ENCODE measurements around the gene ALDH16A1.

Gene ALDH16A1

GRCh38 chr19:49490287-49491029, 37.4 kb downstream of the ALDH16A1 start:
- DNase-seq = no peak

- DNase-seq = no peak
These were observed 38.2 kb downstream of the ALDH16A1 start for GRCh38 chr19:49491030-49491803.

- DNase-seq = no peak
These were observed 39.0 kb downstream of the ALDH16A1 start for GRCh38 chr19:49491804-49492572.

- DNase-seq = no peak
These were observed 39.8 kb downstream of the ALDH16A1 start for GRCh38 chr19:49492573-49493405.

GRCh38 chr19:49496574-49497008, 43.6 kb downstream of the ALDH16A1 start:
- no peak for DNase-seq

- peak; percentile 57 for DNase-seq
These were observed 44.2 kb downstream of the ALDH16A1 start for GRCh38 chr19:49497047-49497788.

GRCh38 chr19:49497789-49498103, 44.7 kb downstream of the ALDH16A1 start:
- no peak for DNase-seq

- no peak for DNase-seq
These were observed 45.5 kb downstream of the ALDH16A1 start for GRCh38 chr19:49498475-49498874.

- DNase-seq = no peak
These were observed 46.1 kb downstream of the ALDH16A1 start for GRCh38 chr19:49499030-49499670.

- peak; percentile 84 for DNase-seq
These were observed 50.0 kb downstream of the ALDH16A1 start for GRCh38 chr19:49502866-49503581.

- no peak for DNase-seq
These were observed 50.5 kb downstream of the ALDH16A1 start for GRCh38 chr19:49503582-49503962.

- peak; percentile 74 for DNase-seq
These were observed 53.6 kb downstream of the ALDH16A1 start for GRCh38 chr19:49506575-49507105.

GRCh38 chr19:49507803-49508494, 54.9 kb downstream of the ALDH16A1 start:
- DNase-seq = no peak

GRCh38 chr19:49512970-49513745, 60.1 kb downstream of the ALDH16A1 start:
- DNase-seq = peak; percentile 35

- no peak for DNase-seq
These were observed 60.7 kb downstream of the ALDH16A1 start for GRCh38 chr19:49513746-49514118.

- no peak for DNase-seq
These were observed 61.1 kb downstream of the ALDH16A1 start for GRCh38 chr19:49514151-49514550.

- no peak for DNase-seq
These were observed 62.7 kb downstream of the ALDH16A1 start for GRCh38 chr19:49515767-49516166.

GRCh38 chr19:49518033-49518432, 65.0 kb downstream of the ALDH16A1 start:
- no peak for DNase-seq
